Measurements from ENCODE around the gene ANP32E. TPM values are rescaled to one million over a fixed set of nuclear protein-coding genes. Genes with fewer than 3 reads are reported as not detected.

The ANP32E gene
- total and polyA plus RNA-seq, 2 of the 13 experiments (the other 11 are each of a cell fraction or from before 2014, with no cell fraction given), result 10.3 to 53.0 TPM

DNA sequence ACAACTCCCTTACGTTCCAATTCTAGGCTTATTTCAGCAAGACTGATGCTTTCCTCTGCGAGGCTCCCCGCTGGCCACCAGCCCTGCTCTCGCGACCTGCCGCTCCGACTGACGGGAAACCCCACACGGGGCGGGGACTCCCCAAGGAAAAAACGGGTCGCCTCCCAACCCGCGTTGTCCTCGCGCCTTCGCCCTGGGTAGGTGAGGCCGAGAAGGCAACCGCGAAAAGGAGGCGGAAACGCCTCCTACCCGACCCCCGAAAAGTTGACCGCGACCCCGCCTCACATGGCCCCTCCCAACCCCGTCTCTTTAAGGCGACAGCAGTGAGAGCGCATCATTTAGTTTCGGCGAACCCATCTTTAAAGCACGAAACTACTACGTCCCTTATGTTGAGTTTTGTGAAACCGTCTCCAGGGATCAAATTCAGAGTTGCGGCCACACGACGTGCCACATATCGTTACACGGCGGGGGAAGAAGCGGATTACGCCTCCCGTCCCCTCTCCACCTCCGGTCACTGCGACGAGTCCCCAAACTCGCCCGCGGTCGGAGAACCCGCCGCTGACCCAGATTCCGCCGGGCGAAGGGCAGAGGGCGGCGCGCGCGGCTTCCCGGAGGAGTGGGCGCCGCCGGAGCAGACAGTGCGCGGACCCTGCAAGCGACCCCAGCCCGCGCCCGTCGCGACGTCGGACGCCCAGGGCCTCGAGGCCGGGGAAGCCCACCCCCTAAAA lies 1.2 kb downstream of the ANP32E start (continued):
- TF ChIP-seq ATRX (CRISPR knock-in tag; IDR thresholded peaks at IDR 0.05; ENCODE audit: borderline replicate concordance), result no peak
- TF ChIP-seq MTF2 (CRISPR knock-in tag; IDR thresholded peaks at IDR 0.05; ENCODE audit: borderline replicate concordance), result no peak; the same call in 1 of the 2 replicates
- TF ChIP-seq PCBP2 (optimal IDR thresholded peaks at IDR 0.05; ENCODE audit: low read depth, low read length, poor library complexity, severe bottlenecking), result no peak
- TF ChIP-seq SRSF9 (IDR thresholded peaks at IDR 0.05; ENCODE audit: borderline replicate concordance, insufficient read depth, low read depth, low read length, poor library complexity, severe bottlenecking), result no peak
- no peak for TF ChIP-seq BORCS8-MEF2B (CRISPR knock-in tag; IDR thresholded peaks at IDR 0.05)
- TF ChIP-seq DNMT3B (CRISPR knock-in tag; conservative IDR thresholded peaks at IDR 0.05), result peak; percentile 38; the same call in 1 of the 2 replicates
- no peak for TF ChIP-seq YEATS2 (CRISPR knock-in tag; IDR thresholded peaks at IDR 0.05; ENCODE audit: borderline replicate concordance)
- TF ChIP-seq, protein P1, sequence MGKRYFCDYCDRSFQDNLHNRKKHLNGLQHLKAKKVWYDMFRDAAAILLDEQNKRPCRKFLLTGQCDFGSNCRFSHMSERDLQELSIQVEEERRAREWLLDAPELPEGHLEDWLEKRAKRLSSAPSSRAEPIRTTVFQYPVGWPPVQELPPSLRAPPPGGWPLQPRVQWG (CRISPR knock-in tag; IDR thresholded peaks at IDR 0.05; ENCODE audit: borderline replicate concordance, low read depth), result no peak
- no peak for TF ChIP-seq ZNF75D (CRISPR knock-in tag; IDR thresholded peaks at IDR 0.05; ENCODE audit: borderline replicate concordance)
- TF ChIP-seq TEAD3 (CRISPR knock-in tag; optimal IDR thresholded peaks at IDR 0.05; ENCODE audit: borderline replicate concordance), result peak; percentile 26
- no peak for TF ChIP-seq AGO1 (IDR thresholded peaks at IDR 0.05; ENCODE audit: low read depth, low read length, poor library complexity, severe bottlenecking)
- TF ChIP-seq, protein P2, sequence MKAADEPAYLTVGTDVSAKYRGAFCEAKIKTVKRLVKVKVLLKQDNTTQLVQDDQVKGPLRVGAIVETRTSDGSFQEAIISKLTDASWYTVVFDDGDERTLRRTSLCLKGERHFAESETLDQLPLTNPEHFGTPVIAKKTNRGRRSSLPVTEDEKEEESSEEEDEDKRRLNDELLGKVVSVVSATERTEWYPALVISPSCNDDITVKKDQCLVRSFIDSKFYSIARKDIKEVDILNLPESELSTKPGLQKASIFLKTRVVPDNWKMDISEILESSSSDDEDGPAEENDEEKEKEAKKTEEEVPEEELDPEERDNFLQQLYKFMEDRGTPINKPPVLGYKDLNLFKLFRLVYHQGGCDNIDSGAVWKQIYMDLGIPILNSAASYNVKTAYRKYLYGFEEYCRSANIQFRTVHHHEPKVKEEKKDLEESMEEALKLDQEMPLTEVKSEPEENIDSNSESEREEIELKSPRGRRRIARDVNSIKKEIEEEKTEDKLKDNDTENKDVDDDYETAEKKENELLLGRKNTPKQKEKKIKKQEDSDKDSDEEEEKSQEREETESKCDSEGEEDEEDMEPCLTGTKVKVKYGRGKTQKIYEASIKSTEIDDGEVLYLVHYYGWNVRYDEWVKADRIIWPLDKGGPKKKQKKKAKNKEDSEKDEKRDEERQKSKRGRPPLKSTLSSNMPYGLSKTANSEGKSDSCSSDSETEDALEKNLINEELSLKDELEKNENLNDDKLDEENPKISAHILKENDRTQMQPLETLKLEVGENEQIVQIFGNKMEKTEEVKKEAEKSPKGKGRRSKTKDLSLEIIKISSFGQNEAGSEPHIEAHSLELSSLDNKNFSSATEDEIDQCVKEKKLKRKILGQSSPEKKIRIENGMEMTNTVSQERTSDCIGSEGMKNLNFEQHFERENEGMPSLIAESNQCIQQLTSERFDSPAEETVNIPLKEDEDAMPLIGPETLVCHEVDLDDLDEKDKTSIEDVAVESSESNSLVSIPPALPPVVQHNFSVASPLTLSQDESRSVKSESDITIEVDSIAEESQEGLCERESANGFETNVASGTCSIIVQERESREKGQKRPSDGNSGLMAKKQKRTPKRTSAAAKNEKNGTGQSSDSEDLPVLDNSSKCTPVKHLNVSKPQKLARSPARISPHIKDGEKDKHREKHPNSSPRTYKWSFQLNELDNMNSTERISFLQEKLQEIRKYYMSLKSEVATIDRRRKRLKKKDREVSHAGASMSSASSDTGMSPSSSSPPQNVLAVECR (CRISPR knock-in tag; IDR thresholded peaks at IDR 0.05; ENCODE audit: borderline replicate concordance), result peak; percentile 51; the same call in 1 of the 2 replicates
- TF ChIP-seq ZBTB38 (CRISPR knock-in tag; IDR thresholded peaks at IDR 0.05), result 0 out of 2 replicates have a peak, but pooled peaks have one; percentile 19
- TF ChIP-seq KAT8 (CRISPR knock-in tag; IDR thresholded peaks at IDR 0.05), result peak; percentile 58; the same call in 1 of the 2 replicates
- no peak for TF ChIP-seq RFX1 (IDR thresholded peaks at IDR 0.05)
- TF ChIP-seq, protein P3, sequence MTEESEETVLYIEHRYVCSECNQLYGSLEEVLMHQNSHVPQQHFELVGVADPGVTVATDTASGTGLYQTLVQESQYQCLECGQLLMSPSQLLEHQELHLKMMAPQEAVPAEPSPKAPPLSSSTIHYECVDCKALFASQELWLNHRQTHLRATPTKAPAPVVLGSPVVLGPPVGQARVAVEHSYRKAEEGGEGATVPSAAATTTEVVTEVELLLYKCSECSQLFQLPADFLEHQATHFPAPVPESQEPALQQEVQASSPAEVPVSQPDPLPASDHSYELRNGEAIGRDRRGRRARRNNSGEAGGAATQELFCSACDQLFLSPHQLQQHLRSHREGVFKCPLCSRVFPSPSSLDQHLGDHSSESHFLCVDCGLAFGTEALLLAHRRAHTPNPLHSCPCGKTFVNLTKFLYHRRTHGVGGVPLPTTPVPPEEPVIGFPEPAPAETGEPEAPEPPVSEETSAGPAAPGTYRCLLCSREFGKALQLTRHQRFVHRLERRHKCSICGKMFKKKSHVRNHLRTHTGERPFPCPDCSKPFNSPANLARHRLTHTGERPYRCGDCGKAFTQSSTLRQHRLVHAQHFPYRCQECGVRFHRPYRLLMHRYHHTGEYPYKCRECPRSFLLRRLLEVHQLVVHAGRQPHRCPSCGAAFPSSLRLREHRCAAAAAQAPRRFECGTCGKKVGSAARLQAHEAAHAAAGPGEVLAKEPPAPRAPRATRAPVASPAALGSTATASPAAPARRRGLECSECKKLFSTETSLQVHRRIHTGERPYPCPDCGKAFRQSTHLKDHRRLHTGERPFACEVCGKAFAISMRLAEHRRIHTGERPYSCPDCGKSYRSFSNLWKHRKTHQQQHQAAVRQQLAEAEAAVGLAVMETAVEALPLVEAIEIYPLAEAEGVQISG (CRISPR knock-in tag; IDR thresholded peaks at IDR 0.05), result peak; percentile 37; the same call in 1 of the 2 replicates
- TF ChIP-seq FOXA1 (IDR thresholded peaks at IDR 0.05), result no peak
- no peak for TF ChIP-seq FOXA1 (CRISPR knock-in tag; IDR thresholded peaks at IDR 0.05)
- TF ChIP-seq, protein P4, sequence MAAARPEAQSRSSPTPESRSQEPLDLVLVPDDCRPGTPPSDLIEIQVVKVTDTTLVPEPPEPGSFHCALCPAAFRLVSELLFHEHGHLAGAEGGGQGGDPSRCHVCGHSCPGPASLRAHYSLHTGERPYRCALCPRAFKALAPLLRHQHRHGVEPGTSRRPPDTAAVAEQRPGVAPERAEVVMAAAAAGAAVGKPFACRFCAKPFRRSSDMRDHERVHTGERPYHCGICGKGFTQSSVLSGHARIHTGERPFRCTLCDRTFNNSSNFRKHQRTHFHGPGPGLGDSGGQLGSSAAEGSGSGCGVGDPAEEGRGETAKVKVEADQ (CRISPR knock-in tag; IDR thresholded peaks at IDR 0.05; ENCODE audit: borderline replicate concordance), result no peak
- no peak for TF ChIP-seq ZNF34 (CRISPR knock-in tag; IDR thresholded peaks at IDR 0.05; ENCODE audit: borderline replicate concordance)
- no peak for TF ChIP-seq TAF15 (IDR thresholded peaks at IDR 0.05; ENCODE audit: low read depth, low read length, poor library complexity, severe bottlenecking)
- TF ChIP-seq ZNF850 (CRISPR knock-in tag; conservative IDR thresholded peaks at IDR 0.05), result no peak
